H1 (cell line): Measurements from ENCODE around the gene TDRD3. TPM values are rescaled to one million over a fixed set of nuclear protein-coding genes. Genes with fewer than 3 reads are reported as not detected.

ENCODE experiments used
- CTCF ChIA-PET: fragments of 300-600 bp; sonication (Branson Sonifier 250); formaldehyde crosslinking; loops from one replicate; lab custom pipeline; 2021; ENCODE audit not compliant: partially characterized antibody; lab: Charles Lee
- POLR2A ChIA-PET: fragments of 300-600 bp; sonication (Branson Sonifier 250); formaldehyde crosslinking; loops from one replicate; lab custom pipeline; 2021; ENCODE audit warnings: inconsistent platforms; ENCODE audit not compliant: partially characterized antibody; lab: Charles Lee
- DNase-seq, 2 experiments: peaks; one replicate each; pipeline versions ENCODE4 v3.0.0 to v3.0.0-alpha.2; 2010 to 2022; ENCODE audit warnings: low spot score in 2 of 2, low read depth in 1 of 2, mixed read lengths in 1 of 2
- FAIRE-seq: peaks from 2 replicates; lab custom pipeline; 2011; peaks lifted over from hg19 to GRCh38; lab: Jason Lieb, UNC
- H2AFZ ChIP-seq: 2 replicates; pipeline ENCODE4 v1.8.1; 2012; ENCODE audit warnings: low read length, inconsistent platforms
- H2AK5ac ChIP-seq: 2 replicates; pipeline ENCODE4 v1.6.1; 2013; ENCODE audit warnings: low read depth, low read length
- H2BK120ac ChIP-seq: replicated peaks from 2 replicates; pipeline ENCODE3; 2013; ENCODE audit warnings: low read depth, low read length, inconsistent platforms
- H2BK12ac ChIP-seq: 2 replicates; pipeline ENCODE4 v1.6.1; 2013; ENCODE audit warnings: low read depth, low read length
- H2BK15ac ChIP-seq: 2 replicates; pipeline ENCODE4 v1.6.1; 2013; ENCODE audit warnings: low read length
- H2BK20ac ChIP-seq: 2 replicates; pipeline ENCODE4 v1.6.1; 2013; ENCODE audit warnings: low read length
- H2BK5ac ChIP-seq: 2 replicates; pipeline ENCODE4 v1.6.1; 2013; ENCODE audit warnings: low read depth, low read length
- H3K14ac ChIP-seq: 2 replicates; pipeline ENCODE4 v1.6.1; 2013; ENCODE audit warnings: inconsistent platforms; ENCODE audit not compliant: insufficient read length
- H3K18ac ChIP-seq: 2 replicates; pipeline ENCODE4 v1.6.1; 2013; ENCODE audit warnings: low read length; ENCODE audit errors: extremely low read depth
- H3K23ac ChIP-seq: 2 replicates; pipeline ENCODE4 v1.6.1; 2013; ENCODE audit warnings: inconsistent platforms; ENCODE audit not compliant: insufficient read length
- H3K23me2 ChIP-seq: 2 replicates; pipeline ENCODE4 v1.6.1; 2013; ENCODE audit warnings: low read depth, low read length
- H3K27ac ChIP-seq: 2 replicates; pipeline ENCODE4 v1.6.1; 2011; ENCODE audit warnings: low read depth, low read length, inconsistent platforms
- H3K27me3 ChIP-seq, 4 experiments: replicated peaks in 1 of 4; 1 replicate in 1 of 4; 2 replicates in 3 of 4; pipeline versions ENCODE4 v1.6.1 to v1.8.1; 2011 to 2013; ENCODE audit warnings: low read length in 3 of 4, mild to moderate bottlenecking in 3 of 4, inconsistent platforms in 2 of 4, mixed read lengths in 2 of 4, moderate library complexity in 1 of 4; ENCODE audit not compliant: control insufficient read depth in 3 of 4, insufficient read depth in 3 of 4; ENCODE audit errors: extremely low read depth in 1 of 4
- H3K36me3 ChIP-seq, 4 experiments: 2 replicates each; pipeline versions ENCODE4 v1.6.1 to v1.8.1; 2011 to 2013; ENCODE audit warnings: mild to moderate bottlenecking in 4 of 4, low read length in 3 of 4, moderate library complexity in 2 of 4, control low read depth in 1 of 4, inconsistent platforms in 1 of 4; ENCODE audit not compliant: insufficient read depth in 4 of 4, control insufficient read depth in 2 of 4
- H3K4ac ChIP-seq: replicated peaks from 2 replicates; pipeline ENCODE3; 2013; ENCODE audit warnings: low read length, low read depth, mixed read lengths, inconsistent platforms; ENCODE audit not compliant: insufficient read length
- H3K4me1 ChIP-seq, 4 experiments: replicated peaks in 1 of 4; 1 replicate in 1 of 4; 2 replicates in 3 of 4; pipeline versions ENCODE4 v1.6.1 to v1.8.1; 2011 to 2013; ENCODE audit warnings: low read length in 3 of 4, inconsistent platforms in 2 of 4, mixed read lengths in 1 of 4; ENCODE audit not compliant: insufficient read depth in 4 of 4, control insufficient read depth in 3 of 4
- H3K4me2 ChIP-seq, 2 experiments: 2 replicates each; pipeline versions ENCODE4 v1.6.1 to v1.8.1; 2011 to 2013; ENCODE audit warnings: low read depth in 2 of 2, low read length in 2 of 2, control low read depth in 1 of 2, inconsistent platforms in 1 of 2, mild to moderate bottlenecking in 1 of 2; ENCODE audit not compliant: insufficient read depth in 1 of 2
- H3K4me3 ChIP-seq, 4 experiments: fragments of 200-600, 300-600 bp in 1 of 4; sonication (generic), shearing (Covaris generic), sonication (Bioruptor Twin) in 1 of 4; 2 replicates each; pipeline versions ENCODE4 v1.5.1 to v1.8.1; 2011 to 2016; ENCODE audit warnings: low read length in 4 of 4, low read depth in 3 of 4, control low read depth in 2 of 4, inconsistent platforms in 2 of 4, mild to moderate bottlenecking in 2 of 4, mixed read lengths in 1 of 4, moderate library complexity in 1 of 4; ENCODE audit not compliant: insufficient read depth in 2 of 4; ENCODE audit errors: extremely low read depth in 1 of 4
- H3K56ac ChIP-seq: replicated peaks from 2 replicates; pipeline ENCODE3; 2013; ENCODE audit warnings: low read depth, mild to moderate bottlenecking, mixed read lengths, low read length, inconsistent platforms; ENCODE audit not compliant: insufficient read length
- H3K79me1 ChIP-seq: 2 replicates; pipeline ENCODE4 v1.6.1; 2013; ENCODE audit warnings: low read depth, low read length, control low read depth
- H3K79me2 ChIP-seq, 2 experiments: 2 replicates each; pipeline versions ENCODE4 v1.6.1 to v1.8.1; 2012 to 2013; ENCODE audit warnings: low read length in 2 of 2, mild to moderate bottlenecking in 2 of 2, inconsistent platforms in 1 of 2; ENCODE audit not compliant: insufficient read depth in 2 of 2, control insufficient read depth in 1 of 2
- H3K9ac ChIP-seq, 4 experiments: replicated peaks in 1 of 4; 1 replicate in 1 of 4; 2 replicates in 3 of 4; pipeline versions ENCODE4 v1.6.1 to v1.8.1; 2011 to 2013; ENCODE audit warnings: low read depth in 3 of 4, low read length in 3 of 4, control low read depth in 2 of 4, mild to moderate bottlenecking in 2 of 4, moderate library complexity in 2 of 4, inconsistent platforms in 1 of 4; ENCODE audit errors: extremely low read depth in 1 of 4
- H3K9me3 ChIP-seq, 2 experiments: 2 replicates each; pipeline versions ENCODE4 v1.6.1 to v1.8.1; 2012 to 2013; ENCODE audit warnings: mild to moderate bottlenecking in 2 of 2, moderate library complexity in 2 of 2, control low read depth in 1 of 2, inconsistent platforms in 1 of 2, low read depth in 1 of 2, low read length in 1 of 2, mixed read lengths in 1 of 2; ENCODE audit not compliant: insufficient read depth in 2 of 2
- H4K20me1 ChIP-seq, 2 experiments: replicated peaks in 1 of 2; 2 replicates each; pipeline versions ENCODE3 to v1.8.1; 2011 to 2013; ENCODE audit warnings: inconsistent platforms in 2 of 2, low read length in 2 of 2, mild to moderate bottlenecking in 1 of 2; ENCODE audit not compliant: insufficient read depth in 2 of 2, control insufficient read depth in 1 of 2
- H4K5ac ChIP-seq: 2 replicates; pipeline ENCODE4 v1.6.1; 2013; ENCODE audit warnings: low read length, low read depth, mixed read lengths, inconsistent platforms; ENCODE audit not compliant: insufficient read length
- H4K8ac ChIP-seq: 2 replicates; pipeline ENCODE4 v1.8.0; 2013; ENCODE audit warnings: mild to moderate bottlenecking, moderate library complexity, low read length, inconsistent platforms; ENCODE audit not compliant: insufficient read depth; ENCODE audit errors: extremely low read depth
- H4K91ac ChIP-seq: replicated peaks from 2 replicates; pipeline ENCODE3; 2013; ENCODE audit warnings: low read length, mixed read lengths, inconsistent platforms; ENCODE audit not compliant: insufficient read length
- CTBP2 ChIP-seq: IDR thresholded peaks from 2 replicates; pipeline ENCODE4 v1.7.0; 2011; ENCODE audit warnings: borderline replicate concordance, mild to moderate bottlenecking, moderate library complexity, mixed read lengths, low read length; ENCODE audit not compliant: insufficient read depth, insufficient read length
- E2F6 ChIP-seq: IDR thresholded peaks from 2 replicates; pipeline ENCODE4 v1.6.1; 2012; ENCODE audit warnings: inconsistent platforms
- KDM1A ChIP-seq: fragments of 200-600, 300-600 bp; sonication (generic); IDR thresholded peaks from 2 replicates; pipeline ENCODE4 v1.7.1; 2016; ENCODE audit warnings: mild to moderate bottlenecking, low read length, borderline replicate concordance
- KDM5A ChIP-seq: fragments of 200-600 bp; IDR thresholded peaks from 2 replicates; pipeline ENCODE4 v1.7.1; 2012; ENCODE audit warnings: mild to moderate bottlenecking, low read length, inconsistent platforms, mixed read lengths
- MAX ChIP-seq: IDR thresholded peaks from 2 replicates; pipeline ENCODE4 v1.6.1; 2012; ENCODE audit warnings: inconsistent platforms
- NANOG ChIP-seq: IDR thresholded peaks from 2 replicates; pipeline ENCODE4 v1.6.1; 2011; ENCODE audit warnings: low read length, low read depth, mild to moderate bottlenecking, inconsistent platforms; ENCODE audit not compliant: insufficient read depth, poor library complexity, severe bottlenecking
- POLR2AphosphoS5 ChIP-seq: IDR thresholded peaks from 2 replicates; pipeline ENCODE4 v1.6.1; 2011; ENCODE audit warnings: low read depth, low read length
- TAF1 ChIP-seq: IDR thresholded peaks from 2 replicates; pipeline ENCODE4 v1.6.1; 2011; ENCODE audit warnings: mild to moderate bottlenecking, low read depth, low read length
- TBP ChIP-seq: IDR thresholded peaks from 2 replicates; pipeline ENCODE4 v1.6.1; 2011; ENCODE audit warnings: low read depth, low read length, improper control_type of control experiment
- WGBS, 2 experiments: shearing (Covaris generic) in 1 of 2; methylation state at CpG; one replicate each; pipeline versions ENCODE4 v1.1.6 to v1.1.7; 2013 to 2015; ENCODE audit warnings: low lambda C conversion rate in 2 of 2, mixed read lengths in 2 of 2, inconsistent platforms in 1 of 2, low coverage in 1 of 2, missing lambda C conversion rate in 1 of 2; ENCODE audit not compliant: insufficient replicate concordance in 2 of 2, insufficient coverage in 1 of 2, insufficient read length in 1 of 2; ENCODE audit errors: extremely low coverage in 1 of 2, missing lambda C conversion rate in 1 of 2; 5-methylcytosine and 5-hydroxymethylcytosine counted together
- polyA plus RNA-seq, 7 experiments: library from polyadenylated mRNA; depleted of rRNA in 3 of 7; stranded (reverse) in 5 of 7; unstranded in 2 of 7; fragments of >200 nt in 5 of 7; fragments of 200-250 nt in 2 of 7; gene quantifications; 1 replicate in 5 of 7; 2 replicates in 1 of 7; 4 replicates in 1 of 7; pipeline versions ENCODE4 v1.2.1 to v1.2.3, GENCODE V29; 2011 to 2013; ENCODE audit warnings: missing spikeins in 2 of 7, mixed read lengths in 2 of 7
- total RNA-seq: library from RNA; stranded (reverse); fragmentation: NEBNext Ultra II Directional; extraction: Animal tissue kit (Norgen Biotek cat#: 25700); gene quantifications from 2 replicates; pipeline ENCODE4 v1.2.1, GENCODE V29; 2021
- TF ChIP-seq, protein P1 (sequence below): IDR thresholded peaks from 2 replicates; pipeline ENCODE4 v1.6.1; 2011; ENCODE audit warnings: low read depth, mild to moderate bottlenecking, low read length; ENCODE audit not compliant: insufficient read depth

The TDRD3 gene
- total and polyA plus RNA-seq, 2 of the 8 experiments (the other 6 are each of a cell fraction or from before 2014, with no cell fraction given) = 2.5 to 14.7 TPM

GRCh38 chr13:60603049-60603448, 206.0 kb downstream of the TDRD3 start:
- no peak overlapping the region for H2BK12ac ChIP-seq
- no peak overlapping the region for H3K14ac ChIP-seq
- no peaks in the 10 kb centered on the region for H3K36me3 ChIP-seq
- no peak overlapping the region for H3K9ac ChIP-seq
- H3K23me2 ChIP-seq = no peaks in the 10 kb centered on the region
- H3K23ac ChIP-seq = no peak overlapping the region
- H4K5ac ChIP-seq = no peak overlapping the region
- DNase-seq (no peak), FAIRE-seq (no peak)
- no peak overlapping the region for H2BK5ac ChIP-seq
- no peaks in the 10 kb centered on the region for H3K4me1 ChIP-seq
- H4K8ac ChIP-seq = no peak overlapping the region
- H4K20me1 ChIP-seq = no peaks in the 10 kb centered on the region
- no peak overlapping the region for H4K91ac ChIP-seq
- no peaks in the 10 kb centered on the region for H3K27me3 ChIP-seq
- no peak overlapping the region for H3K27ac ChIP-seq
- no peaks in the 10 kb centered on the region for H3K79me2 ChIP-seq
- H2AFZ ChIP-seq = 0 out of 2 replicates have a peak overlapping the region, but pooled peaks have one; percentile 12
- no peak overlapping the region for H2BK20ac ChIP-seq
- no peak overlapping the region for H3K4me3 ChIP-seq
- CTCF ChIA-PET = interaction anchor here (1.0 to 1.1 kb wide), 2 partner anchors 21 to 130 kb away, joined by 3 read pairs; no protein-coding TSS in a partner anchor
- TF ChIP-seq NANOG (no peak), TAF1 (no peak), KDM5A (no peak), E2F6 (no peak), CTBP2 (no peak), TBP (no peak), POLR2AphosphoS5 (no peak), KDM1A (no peak), MAX (no peak)
- TF ChIP-seq, protein P1, sequence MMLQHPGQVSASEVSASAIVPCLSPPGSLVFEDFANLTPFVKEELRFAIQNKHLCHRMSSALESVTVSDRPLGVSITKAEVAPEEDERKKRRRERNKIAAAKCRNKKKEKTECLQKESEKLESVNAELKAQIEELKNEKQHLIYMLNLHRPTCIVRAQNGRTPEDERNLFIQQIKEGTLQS = no peak
- POLR2A ChIA-PET = no interaction called here
- no peak overlapping the region for H2BK120ac ChIP-seq
- H3K18ac ChIP-seq = no peak overlapping the region
- WGBS, 2 experiments = 91% methylated on average over 2 of the region's 2 CpGs; no CpG with 5 or more reads in 1 of the 2 experiments
- no peak overlapping the region for H3K4me2 ChIP-seq
- H2BK15ac ChIP-seq = no peak overlapping the region
- no peak overlapping the region for H3K56ac ChIP-seq
- no peaks in the 10 kb centered on the region for H3K79me1 ChIP-seq
- H2AK5ac ChIP-seq = no peak overlapping the region
- H3K4ac ChIP-seq = no peak overlapping the region
- no peaks in the 10 kb centered on the region for H3K9me3 ChIP-seq
